Measurements from ENCODE around the gene ATM.
A peak's percentile ranks its signal among the peaks of the same experiment; 100 is the strongest.

Gene ATM

DNA sequence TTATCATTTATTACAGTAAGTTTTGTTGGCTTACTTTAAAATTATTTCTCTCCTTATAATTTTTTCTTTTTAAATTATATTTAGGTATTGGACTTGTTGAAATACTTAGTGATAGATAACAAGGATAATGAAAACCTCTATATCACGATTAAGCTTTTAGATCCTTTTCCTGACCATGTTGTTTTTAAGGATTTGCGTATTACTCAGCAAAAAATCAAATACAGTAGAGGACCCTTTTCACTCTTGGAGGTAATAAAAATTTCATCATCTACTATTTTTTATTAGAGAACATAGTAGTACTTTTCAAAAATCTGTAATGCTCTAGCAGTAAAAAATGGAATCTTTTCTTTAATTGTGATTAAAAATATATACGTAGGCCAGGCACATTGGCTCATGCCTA, 70.4 kb downstream of the ATM start:
- in situ Hi-C loops (cut with HindIII; ENCODE audit: low sequenced_read_pairs) = no loop called here
- no peak for DNase-seq (ENCODE audit: low read depth, low spot score)
- TF ChIP-seq, protein P1, sequence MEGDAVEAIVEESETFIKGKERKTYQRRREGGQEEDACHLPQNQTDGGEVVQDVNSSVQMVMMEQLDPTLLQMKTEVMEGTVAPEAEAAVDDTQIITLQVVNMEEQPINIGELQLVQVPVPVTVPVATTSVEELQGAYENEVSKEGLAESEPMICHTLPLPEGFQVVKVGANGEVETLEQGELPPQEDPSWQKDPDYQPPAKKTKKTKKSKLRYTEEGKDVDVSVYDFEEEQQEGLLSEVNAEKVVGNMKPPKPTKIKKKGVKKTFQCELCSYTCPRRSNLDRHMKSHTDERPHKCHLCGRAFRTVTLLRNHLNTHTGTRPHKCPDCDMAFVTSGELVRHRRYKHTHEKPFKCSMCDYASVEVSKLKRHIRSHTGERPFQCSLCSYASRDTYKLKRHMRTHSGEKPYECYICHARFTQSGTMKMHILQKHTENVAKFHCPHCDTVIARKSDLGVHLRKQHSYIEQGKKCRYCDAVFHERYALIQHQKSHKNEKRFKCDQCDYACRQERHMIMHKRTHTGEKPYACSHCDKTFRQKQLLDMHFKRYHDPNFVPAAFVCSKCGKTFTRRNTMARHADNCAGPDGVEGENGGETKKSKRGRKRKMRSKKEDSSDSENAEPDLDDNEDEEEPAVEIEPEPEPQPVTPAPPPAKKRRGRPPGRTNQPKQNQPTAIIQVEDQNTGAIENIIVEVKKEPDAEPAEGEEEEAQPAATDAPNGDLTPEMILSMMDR (IDR thresholded peaks at IDR 0.05; ENCODE audit: low read depth, low read length) = no peak
- no peak overlapping the region for H3K4me3 ChIP-seq (ENCODE audit: low read depth, low read length)

DNA sequence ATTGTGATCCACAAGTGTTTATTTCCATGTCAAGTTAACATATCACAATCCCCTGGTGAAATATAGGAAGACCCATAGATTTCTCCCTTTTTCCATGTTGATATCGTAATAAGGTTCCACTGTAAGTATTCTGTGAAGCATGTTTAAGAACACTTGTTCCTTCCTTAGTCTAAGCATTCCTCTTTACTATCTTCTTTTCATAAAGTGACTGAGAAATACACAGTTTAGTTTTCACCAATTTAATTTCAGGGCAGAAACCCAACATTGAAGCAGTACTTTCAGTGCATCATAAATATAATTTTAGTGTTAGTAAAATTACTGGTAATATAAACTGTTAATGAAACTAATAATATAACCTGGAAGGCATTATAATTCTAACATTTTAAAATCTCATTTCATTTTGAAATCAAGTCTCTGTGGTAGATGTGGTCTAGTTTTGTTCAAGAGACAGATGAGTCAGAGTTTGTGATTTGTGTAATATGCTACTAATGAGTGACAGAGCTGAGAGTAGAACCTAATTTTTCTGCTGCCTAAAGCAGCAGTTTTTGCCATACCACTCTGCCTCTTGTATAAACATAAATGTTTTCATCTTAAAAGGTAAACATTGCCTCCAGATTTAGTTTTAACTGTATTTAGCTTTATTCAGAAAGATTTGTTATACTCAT, 79.4 kb downstream of the ATM start:
- no peak for DNase-seq (ENCODE audit: low read depth, low spot score)
- no peak overlapping the region for H3K4me3 ChIP-seq (ENCODE audit: low read depth, low read length)
- in situ Hi-C loops (cut with HindIII; ENCODE audit: low sequenced_read_pairs) = no loop called here
- TF ChIP-seq, protein P1 (IDR thresholded peaks at IDR 0.05; ENCODE audit: low read depth, low read length) = no peak

DNA sequence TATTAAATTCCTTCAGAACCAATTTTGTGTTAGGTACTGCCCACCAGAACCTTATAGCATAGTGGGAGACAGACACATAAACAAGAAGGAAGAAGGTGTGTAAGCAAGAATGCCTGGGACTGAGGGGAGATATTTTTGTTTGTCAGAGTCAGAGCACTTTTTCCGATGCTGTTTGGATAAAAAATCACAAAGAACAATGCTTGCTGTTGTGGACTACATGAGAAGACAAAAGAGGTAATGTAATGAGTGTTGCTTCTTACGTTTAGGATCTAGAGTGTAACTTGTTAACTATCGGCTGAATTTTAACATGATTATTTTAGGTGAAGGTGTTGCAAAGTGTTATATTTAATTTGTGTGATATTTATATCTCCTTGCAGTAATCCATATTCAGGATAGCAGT, 84.9 kb downstream of the ATM start:
- no peak overlapping the region for H3K4me3 ChIP-seq (ENCODE audit: low read depth, low read length)
- DNase-seq (ENCODE audit: low read depth, low spot score) = no peak
- in situ Hi-C loops (cut with HindIII; ENCODE audit: low sequenced_read_pairs) = no loop called here
- TF ChIP-seq, protein P1 (IDR thresholded peaks at IDR 0.05; ENCODE audit: low read depth, low read length) = no peak

DNA sequence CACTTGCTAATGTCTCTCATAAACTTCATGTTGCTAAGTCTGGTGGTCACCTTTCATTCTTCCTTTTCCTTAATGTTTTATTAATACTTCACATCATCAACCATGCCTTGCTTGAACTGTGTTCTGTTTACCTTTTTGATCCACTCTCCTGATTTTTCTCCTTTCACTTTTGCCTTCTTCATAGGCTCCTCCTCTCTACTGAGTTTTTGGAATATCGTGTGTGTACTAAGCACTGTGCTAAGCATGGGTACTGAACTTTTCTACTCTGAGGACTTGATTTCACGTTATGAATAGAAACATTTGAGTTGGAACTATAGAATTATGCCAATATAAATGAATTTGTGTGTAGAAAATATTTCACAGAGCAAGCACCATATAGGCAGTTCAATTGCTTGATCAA, 90.6 kb downstream of the ATM start:
- TF ChIP-seq, protein P1 (IDR thresholded peaks at IDR 0.05; ENCODE audit: low read depth, low read length) = no peak
- no peak overlapping the region for H3K4me3 ChIP-seq (ENCODE audit: low read depth, low read length)
- DNase-seq (ENCODE audit: low read depth, low spot score) = no peak
- in situ Hi-C loops (cut with HindIII; ENCODE audit: low sequenced_read_pairs) = no loop called here

DNA sequence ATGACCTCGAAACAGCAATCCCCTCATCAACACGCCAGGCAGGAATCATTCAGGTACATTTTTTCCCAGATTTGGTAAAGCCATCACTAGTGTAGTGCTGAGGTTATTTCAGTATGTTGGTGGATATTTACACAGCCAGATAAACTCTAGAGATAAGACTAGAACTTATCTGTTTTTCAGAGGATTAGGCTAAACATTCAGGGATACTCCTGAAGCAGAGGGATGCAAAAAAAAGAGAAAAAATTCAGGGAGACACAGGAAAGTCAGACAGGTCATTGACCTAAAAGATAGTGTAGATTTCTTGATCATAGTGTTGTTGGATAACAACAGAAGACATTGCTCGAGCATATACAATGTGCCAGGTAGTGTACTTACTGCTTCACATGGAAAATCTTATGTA, 93.2 kb downstream of the ATM start:
- in situ Hi-C loops (cut with HindIII; ENCODE audit: low sequenced_read_pairs) = no loop called here
- no peak for DNase-seq (ENCODE audit: low read depth, low spot score)
- TF ChIP-seq, protein P1 (IDR thresholded peaks at IDR 0.05; ENCODE audit: low read depth, low read length) = no peak
- H3K4me3 ChIP-seq (ENCODE audit: low read depth, low read length) = no peak overlapping the region

DNA sequence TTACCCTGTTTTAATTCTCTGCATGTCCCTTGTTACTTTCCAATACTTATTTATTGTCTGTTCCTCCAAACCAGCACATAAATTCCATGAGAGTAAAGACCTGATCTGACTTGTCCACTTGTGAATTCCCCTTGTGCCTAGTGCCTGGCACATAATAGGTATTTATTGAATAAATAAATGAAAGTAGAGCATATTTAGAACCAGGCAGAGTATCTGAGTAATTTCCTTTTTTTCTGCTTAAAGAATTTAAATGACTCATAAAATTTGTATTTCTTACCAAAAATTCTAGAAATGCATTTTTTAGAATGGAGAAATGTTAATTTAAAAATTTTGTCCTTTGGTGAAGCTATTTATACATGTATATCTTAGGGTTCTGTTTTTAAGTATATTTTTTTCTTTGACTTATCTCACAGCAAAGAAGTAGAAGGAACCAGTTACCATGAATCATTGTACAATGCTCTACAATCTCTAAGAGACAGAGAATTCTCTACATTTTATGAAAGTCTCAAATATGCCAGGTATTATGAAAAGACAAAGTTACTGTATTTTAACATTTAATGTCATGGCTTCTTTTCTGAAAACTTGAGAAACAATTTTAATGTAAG, 96.8 kb downstream of the ATM start:
- DNase-seq (ENCODE audit: low read depth, low spot score) = peak; percentile 33
- in situ Hi-C loops (cut with HindIII; ENCODE audit: low sequenced_read_pairs) = no loop called here
- TF ChIP-seq, protein P1 (IDR thresholded peaks at IDR 0.05; ENCODE audit: low read depth, low read length) = no peak
- H3K4me3 ChIP-seq (ENCODE audit: low read depth, low read length) = no peak overlapping the region
